ENCODE results near the gene HNRNPM.

The HNRNPM gene

DNA sequence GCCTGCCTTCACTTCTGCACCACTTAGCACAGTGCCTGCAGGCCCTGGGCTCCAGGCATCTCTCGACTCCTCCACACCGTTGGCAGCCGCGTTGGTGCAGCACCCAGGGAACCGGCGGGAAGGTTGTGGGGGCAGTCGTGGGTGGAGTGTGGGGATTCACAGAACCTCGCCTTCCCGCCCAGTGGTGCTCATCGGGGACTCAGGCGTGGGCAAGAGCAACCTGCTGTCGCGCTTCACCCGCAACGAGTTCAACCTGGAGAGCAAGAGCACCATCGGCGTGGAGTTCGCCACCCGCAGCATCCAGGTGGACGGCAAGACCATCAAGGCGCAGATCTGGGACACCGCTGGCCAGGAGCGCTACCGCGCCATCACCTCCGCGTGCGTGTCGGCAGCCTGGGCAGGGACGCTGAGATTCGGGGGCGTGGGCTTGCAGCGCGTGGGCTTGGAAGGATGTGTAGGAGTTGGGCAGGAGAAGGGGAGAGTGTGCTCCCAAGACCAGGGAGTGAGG is 45.0 kb upstream of the HNRNPM start:
- Histone ChIP-seq H3K4me3 (ENCODE audit: low read length) (no peak overlapping the region), H3K9me3 (ENCODE audit: insufficient read depth, low read length) (no peaks in the 10 kb centered on the region), H3K27me3 (ENCODE audit: low read depth, low read length) (no peaks in the 10 kb centered on the region), H3K4me2 (ENCODE audit: low read length) (no peak overlapping the region), H3K9ac (ENCODE audit: low read length) (no peak overlapping the region), H2AFZ (ENCODE audit: low read depth, low read length) (no peak overlapping the region), H3K27ac (ENCODE audit: low read length) (no peak overlapping the region), H4K20me1 (ENCODE audit: insufficient read depth, low read length) (peaks cover 35% of the 10 kb centered on the region), H3K36me3 (replicated peaks; ENCODE audit: low read depth, low read length) (peaks cover 7% of the 10 kb centered on the region), H3K4me1 (ENCODE audit: low read length) (no peaks in the 10 kb centered on the region), H3K79me2 (ENCODE audit: low read length) (peaks cover 32% of the 10 kb centered on the region)
- TF ChIP-seq, protein P1, sequence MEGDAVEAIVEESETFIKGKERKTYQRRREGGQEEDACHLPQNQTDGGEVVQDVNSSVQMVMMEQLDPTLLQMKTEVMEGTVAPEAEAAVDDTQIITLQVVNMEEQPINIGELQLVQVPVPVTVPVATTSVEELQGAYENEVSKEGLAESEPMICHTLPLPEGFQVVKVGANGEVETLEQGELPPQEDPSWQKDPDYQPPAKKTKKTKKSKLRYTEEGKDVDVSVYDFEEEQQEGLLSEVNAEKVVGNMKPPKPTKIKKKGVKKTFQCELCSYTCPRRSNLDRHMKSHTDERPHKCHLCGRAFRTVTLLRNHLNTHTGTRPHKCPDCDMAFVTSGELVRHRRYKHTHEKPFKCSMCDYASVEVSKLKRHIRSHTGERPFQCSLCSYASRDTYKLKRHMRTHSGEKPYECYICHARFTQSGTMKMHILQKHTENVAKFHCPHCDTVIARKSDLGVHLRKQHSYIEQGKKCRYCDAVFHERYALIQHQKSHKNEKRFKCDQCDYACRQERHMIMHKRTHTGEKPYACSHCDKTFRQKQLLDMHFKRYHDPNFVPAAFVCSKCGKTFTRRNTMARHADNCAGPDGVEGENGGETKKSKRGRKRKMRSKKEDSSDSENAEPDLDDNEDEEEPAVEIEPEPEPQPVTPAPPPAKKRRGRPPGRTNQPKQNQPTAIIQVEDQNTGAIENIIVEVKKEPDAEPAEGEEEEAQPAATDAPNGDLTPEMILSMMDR (IDR thresholded peaks at IDR 0.05; ENCODE audit: low read depth, low read length): no peak
- no peak for TF ChIP-seq EZH2phosphoT487 (IDR thresholded peaks at IDR 0.05; ENCODE audit: low read depth)

DNA sequence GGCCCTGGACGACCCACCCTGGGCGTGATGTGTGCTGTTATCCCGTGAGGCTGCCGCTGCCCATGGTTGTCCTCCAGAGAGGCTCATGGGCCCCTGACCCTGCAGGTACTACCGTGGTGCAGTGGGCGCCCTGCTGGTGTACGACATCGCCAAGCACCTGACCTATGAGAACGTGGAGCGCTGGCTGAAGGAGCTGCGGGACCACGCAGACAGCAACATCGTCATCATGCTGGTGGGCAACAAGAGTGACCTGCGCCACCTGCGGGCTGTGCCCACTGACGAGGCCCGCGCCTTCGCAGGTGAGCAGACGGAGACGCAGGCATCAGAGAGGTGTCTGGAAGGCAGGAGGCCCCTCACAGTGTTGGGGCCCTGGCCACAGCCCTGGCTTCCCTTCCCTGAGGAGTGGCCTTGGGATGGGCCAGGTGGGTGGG is 42.8 kb upstream of the HNRNPM start:
- Histone ChIP-seq H3K4me1 (ENCODE audit: low read length) (no peaks in the 10 kb centered on the region), H3K27me3 (ENCODE audit: low read depth, low read length) (no peaks in the 10 kb centered on the region), H3K9me3 (ENCODE audit: insufficient read depth, low read length) (no peaks in the 10 kb centered on the region), H3K27ac (ENCODE audit: low read length) (no peak overlapping the region), H3K79me2 (ENCODE audit: low read length) (peaks cover 13% of the 10 kb centered on the region), H4K20me1 (ENCODE audit: insufficient read depth, low read length) (peaks cover 20% of the 10 kb centered on the region), H3K36me3 (replicated peaks; ENCODE audit: low read depth, low read length) (peaks cover 12% of the 10 kb centered on the region), H2AFZ (ENCODE audit: low read depth, low read length) (no peak overlapping the region), H3K4me2 (ENCODE audit: low read length) (no peak overlapping the region), H3K9ac (ENCODE audit: low read length) (no peak overlapping the region), H3K4me3 (ENCODE audit: low read length) (no peak overlapping the region)
- TF ChIP-seq, protein P1 (IDR thresholded peaks at IDR 0.05; ENCODE audit: low read depth, low read length): no peak
- TF ChIP-seq EZH2phosphoT487 (IDR thresholded peaks at IDR 0.05; ENCODE audit: low read depth): no peak

DNA sequence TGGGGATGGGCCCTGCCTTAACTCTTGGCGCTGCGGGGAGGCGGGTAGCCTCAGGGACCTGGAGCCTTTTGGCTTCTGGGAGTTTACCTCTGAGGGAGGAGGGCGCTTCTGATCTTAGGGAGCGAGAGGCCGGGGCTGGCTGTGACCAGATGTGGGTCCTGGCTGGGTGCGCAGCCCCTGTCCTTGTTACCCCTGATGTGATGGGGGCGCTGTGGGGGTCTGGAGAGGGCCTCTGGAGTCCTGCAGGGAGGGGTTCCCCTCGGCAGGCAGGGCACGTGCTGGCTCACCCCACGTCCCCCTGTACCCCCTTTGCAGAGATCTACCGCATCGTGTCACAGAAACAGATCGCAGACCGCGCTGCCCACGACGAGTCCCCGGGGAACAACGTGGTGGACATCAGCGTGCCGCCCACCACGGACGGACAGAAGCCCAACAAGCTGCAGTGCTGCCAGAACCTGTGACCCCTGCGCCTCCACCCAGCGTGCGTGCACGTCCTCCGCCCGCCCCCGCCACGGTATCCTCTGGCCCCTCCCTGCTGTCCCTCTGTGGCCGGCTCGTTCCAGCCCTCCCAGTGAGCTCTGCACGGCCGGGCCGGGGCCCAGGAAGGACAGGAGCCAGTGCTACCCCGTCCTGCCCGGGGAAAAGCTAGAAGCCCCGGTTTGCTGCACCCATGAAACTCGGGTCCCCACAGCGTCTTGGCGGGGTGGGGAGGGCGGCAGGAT is 41.5 kb upstream of the HNRNPM start:
- Histone ChIP-seq H3K9ac (ENCODE audit: low read length) (no peak overlapping the region), H3K4me1 (ENCODE audit: low read length) (no peaks in the 10 kb centered on the region), H2AFZ (ENCODE audit: low read depth, low read length) (no peak overlapping the region), H3K36me3 (replicated peaks; ENCODE audit: low read depth, low read length) (peaks cover 12% of the 10 kb centered on the region), H3K9me3 (ENCODE audit: insufficient read depth, low read length) (no peaks in the 10 kb centered on the region), H3K79me2 (ENCODE audit: low read length) (peaks cover under 1% of the 10 kb centered on the region; the same call in 1 of the 2 replicates), H4K20me1 (ENCODE audit: insufficient read depth, low read length) (peaks cover 7% of the 10 kb centered on the region; the same call in 1 of the 2 replicates), H3K4me3 (ENCODE audit: low read length) (no peak overlapping the region), H3K27ac (ENCODE audit: low read length) (no peak overlapping the region), H3K4me2 (ENCODE audit: low read length) (no peak overlapping the region), H3K27me3 (ENCODE audit: low read depth, low read length) (no peaks in the 10 kb centered on the region)
- TF ChIP-seq, protein P1 (IDR thresholded peaks at IDR 0.05; ENCODE audit: low read depth, low read length): no peak
- no peak for TF ChIP-seq EZH2phosphoT487 (IDR thresholded peaks at IDR 0.05; ENCODE audit: low read depth)

DNA sequence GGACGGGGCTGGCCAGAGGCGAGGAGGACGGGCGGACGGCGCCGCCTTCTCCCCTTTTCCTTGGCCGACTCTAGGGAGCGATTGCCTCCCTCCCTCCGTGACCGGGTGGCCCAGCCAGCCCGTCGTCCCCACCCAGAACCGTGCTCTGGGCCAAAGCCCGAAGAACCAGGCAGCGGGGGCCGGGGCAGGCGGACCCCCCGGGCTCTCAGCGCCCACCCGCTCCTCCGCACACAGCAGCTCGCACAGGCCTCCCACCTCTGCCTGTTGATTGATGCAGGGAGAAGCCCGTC is 41.0 kb upstream of the HNRNPM start:
- no peak overlapping the region for H3K27ac ChIP-seq (ENCODE audit: low read length)
- no peaks in the 10 kb centered on the region for H3K27me3 ChIP-seq (ENCODE audit: low read depth, low read length)
- no peak overlapping the region for H2AFZ ChIP-seq (ENCODE audit: low read depth, low read length)
- H3K9me3 ChIP-seq (ENCODE audit: insufficient read depth, low read length): no peaks in the 10 kb centered on the region
- H3K4me3 ChIP-seq (ENCODE audit: low read length): no peak overlapping the region
- peaks cover 12% of the 10 kb centered on the region for H3K36me3 ChIP-seq (replicated peaks; ENCODE audit: low read depth, low read length)
- H4K20me1 ChIP-seq (ENCODE audit: insufficient read depth, low read length): peaks cover 4% of the 10 kb centered on the region; the same call in 1 of the 2 replicates
- no peak overlapping the region for H3K9ac ChIP-seq (ENCODE audit: low read length)
- H3K4me1 ChIP-seq (ENCODE audit: low read length): no peaks in the 10 kb centered on the region
- no peak overlapping the region for H3K4me2 ChIP-seq (ENCODE audit: low read length)
- no peaks in the 10 kb centered on the region; the same call in 1 of the 2 replicates for H3K79me2 ChIP-seq (ENCODE audit: low read length)
- no peak for TF ChIP-seq EZH2phosphoT487 (IDR thresholded peaks at IDR 0.05; ENCODE audit: low read depth)
- TF ChIP-seq, protein P1 (IDR thresholded peaks at IDR 0.05; ENCODE audit: low read depth, low read length): no peak
